VCaP (cell line): ENCODE measurements around the gene B4GALNT4.

Experiments
- H3K27ac ChIP-seq: fragments of 450-650 bp; 2 replicates; pipeline ENCODE4 v1.5.1; 2017
- CTCF ChIP-seq: fragments of 450-650 bp; conservative IDR thresholded peaks from 2 replicates; pipeline ENCODE4 v1.5.1; 2017; ENCODE audit warnings: mild to moderate bottlenecking, moderate library complexity

Gene B4GALNT4

DNA sequence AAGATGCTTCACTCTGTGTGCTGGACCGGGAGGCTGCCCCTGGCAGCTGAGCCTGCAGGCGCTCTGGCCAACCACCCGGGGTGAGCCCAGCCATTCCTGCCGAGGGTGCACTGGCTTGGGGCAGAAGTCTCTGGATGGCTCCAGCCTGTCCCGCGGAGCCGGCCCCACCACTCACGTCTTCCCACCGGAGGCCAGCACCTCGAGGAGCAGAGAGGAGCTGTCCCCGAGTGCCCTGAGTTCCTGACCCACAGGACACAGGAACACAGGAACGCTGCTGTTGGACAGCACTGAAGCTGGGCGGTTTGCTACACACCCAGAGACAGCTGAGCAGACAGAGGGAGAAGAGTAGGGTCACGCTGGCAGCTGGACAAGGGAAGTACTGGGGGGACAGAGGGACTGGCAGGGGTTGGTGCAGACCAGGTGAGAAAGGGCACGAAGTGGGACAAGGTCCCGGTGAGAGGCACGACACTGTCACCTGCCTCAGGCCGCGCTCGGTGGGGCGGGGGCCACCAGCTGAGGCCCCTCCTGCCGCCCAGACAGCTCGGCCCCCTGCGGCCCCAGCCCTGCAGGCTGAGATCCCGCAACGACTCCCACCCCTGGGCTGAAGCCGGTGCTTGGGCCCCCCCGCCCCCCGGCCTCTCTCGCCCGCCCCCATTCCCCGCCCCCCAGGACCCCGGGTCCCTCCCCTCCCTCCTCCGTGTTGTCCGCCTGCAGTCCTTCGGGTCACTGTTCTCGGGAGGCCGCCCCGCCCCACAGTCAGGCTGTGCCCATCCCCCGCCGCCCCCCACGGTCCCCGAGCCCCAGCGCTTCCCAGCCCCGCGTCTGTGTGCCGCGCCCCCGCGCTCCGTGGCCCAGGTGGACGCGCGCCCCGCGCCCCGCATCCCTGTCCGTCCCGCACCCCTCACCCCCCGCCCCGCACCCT is 624 bp upstream of the B4GALNT4 start:
- H3K27ac ChIP-seq = no peak overlapping the region; the same call in 1 of the 2 replicates

DNA sequence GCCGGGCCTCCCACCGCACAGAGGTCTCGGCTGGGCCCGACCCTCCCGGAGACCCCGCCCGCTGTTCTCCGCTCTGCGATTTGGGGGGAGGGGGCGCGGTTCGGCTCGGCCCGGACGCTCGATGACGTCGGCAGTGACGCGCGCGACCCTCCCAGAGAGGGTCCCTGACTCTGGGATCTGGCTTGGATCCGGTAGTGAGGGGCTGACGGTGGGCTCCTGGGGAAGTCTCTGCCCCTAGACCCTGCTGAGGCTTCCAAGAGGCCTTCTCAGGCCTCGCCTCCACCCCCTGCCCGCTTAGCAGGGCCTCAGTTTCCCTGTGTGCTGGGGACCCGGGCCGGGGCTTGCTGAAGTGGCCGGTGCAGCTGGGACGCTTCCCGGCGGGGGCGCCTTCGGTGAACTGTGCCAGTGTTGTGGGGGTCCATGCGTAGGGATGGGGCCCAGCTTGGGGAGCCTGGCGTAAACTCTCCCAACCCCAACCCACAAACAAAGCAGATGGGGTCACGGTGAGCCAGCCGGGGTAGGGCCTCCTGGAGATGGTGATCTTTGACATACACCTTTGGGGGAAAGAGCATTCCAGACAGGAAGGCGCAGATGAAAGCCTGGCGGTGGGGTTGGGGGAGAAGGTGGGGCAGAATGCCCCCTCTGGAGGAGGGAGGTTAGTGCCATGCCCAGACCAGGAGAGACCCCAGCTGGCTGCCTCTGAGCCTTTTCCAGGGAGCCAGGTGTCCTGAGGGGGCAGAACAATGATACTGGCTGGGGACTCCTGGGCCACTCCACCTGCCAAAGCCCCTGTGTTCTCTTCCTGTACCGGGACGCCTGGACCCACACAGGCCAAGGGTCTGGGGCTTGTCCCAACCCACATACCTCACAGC is 1.0 kb downstream of the B4GALNT4 start:
- TF ChIP-seq CTCF = no peak
- peak overlapping the region; percentile 60; the same call in 1 of the 2 replicates for H3K27ac ChIP-seq

More for the DNA sequence above, 624 bp upstream of the B4GALNT4 start:
- TF ChIP-seq CTCF = no peak

DNA sequence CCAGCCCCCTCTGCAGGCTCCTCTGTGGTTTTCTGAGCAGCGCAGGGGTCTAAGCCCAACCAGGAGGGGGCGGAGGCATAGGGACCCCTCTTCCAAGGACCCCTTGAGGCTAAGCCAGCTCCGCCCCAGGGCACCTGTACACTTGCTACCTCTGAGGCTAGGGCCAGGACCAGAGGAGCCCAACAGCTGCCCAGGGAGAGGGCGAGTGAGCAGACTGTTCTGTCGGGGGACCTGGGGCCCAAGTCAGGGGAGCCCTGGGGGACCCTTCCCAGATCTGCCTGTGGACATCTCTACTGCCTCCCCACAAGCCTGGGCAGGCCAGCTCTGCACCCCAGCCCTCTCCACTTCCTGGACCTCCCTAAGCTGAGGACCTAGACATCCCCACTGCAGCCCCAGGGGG is 1.8 kb downstream of the B4GALNT4 start:
- TF ChIP-seq CTCF = no peak
- H3K27ac ChIP-seq = peak overlapping the region; percentile 60; the same call in 1 of the 2 replicates

DNA sequence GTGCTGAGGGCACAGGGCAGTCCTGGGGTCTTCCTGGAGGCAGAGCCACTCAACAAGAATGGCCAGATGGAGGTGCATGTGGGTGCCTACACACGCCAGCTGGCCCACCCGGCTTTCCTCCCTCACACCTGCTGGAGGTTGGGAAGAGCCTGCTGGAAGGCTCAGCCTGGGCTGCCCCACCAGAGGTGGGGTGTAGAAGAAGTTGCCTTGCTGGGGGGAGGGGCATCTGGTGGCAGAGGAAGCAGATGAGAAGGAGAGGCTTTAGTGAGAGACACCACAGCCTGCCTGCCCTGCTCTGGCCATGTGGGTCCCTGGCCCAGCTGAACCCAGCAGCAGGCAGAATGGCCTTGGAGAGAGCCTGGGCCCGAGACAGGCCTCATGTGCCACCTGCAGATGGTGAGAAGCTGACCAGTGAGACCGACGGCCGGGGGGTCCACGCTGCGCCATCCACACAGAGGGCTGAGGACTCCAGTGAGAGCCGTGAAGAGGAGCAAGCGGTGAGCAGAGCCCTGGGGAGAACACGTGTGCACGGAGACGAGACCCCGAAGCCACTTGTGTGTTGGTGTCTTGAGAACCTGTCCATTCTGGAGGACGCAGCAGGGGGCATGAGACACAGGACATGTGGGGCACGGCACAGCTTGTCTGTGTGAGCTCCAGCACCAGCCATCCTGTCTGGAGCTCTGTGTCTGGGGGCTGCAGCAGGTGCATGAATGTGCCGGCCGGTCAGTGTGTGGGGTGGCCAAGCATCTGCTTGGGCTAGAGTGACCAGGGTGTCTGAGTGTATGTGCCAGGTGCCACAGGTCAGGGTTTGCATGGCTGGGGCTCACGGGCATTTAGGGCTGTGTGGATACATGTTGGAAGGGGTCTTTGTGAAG is 2.7 kb downstream of the B4GALNT4 start:
- no peak overlapping the region for H3K27ac ChIP-seq

DNA sequence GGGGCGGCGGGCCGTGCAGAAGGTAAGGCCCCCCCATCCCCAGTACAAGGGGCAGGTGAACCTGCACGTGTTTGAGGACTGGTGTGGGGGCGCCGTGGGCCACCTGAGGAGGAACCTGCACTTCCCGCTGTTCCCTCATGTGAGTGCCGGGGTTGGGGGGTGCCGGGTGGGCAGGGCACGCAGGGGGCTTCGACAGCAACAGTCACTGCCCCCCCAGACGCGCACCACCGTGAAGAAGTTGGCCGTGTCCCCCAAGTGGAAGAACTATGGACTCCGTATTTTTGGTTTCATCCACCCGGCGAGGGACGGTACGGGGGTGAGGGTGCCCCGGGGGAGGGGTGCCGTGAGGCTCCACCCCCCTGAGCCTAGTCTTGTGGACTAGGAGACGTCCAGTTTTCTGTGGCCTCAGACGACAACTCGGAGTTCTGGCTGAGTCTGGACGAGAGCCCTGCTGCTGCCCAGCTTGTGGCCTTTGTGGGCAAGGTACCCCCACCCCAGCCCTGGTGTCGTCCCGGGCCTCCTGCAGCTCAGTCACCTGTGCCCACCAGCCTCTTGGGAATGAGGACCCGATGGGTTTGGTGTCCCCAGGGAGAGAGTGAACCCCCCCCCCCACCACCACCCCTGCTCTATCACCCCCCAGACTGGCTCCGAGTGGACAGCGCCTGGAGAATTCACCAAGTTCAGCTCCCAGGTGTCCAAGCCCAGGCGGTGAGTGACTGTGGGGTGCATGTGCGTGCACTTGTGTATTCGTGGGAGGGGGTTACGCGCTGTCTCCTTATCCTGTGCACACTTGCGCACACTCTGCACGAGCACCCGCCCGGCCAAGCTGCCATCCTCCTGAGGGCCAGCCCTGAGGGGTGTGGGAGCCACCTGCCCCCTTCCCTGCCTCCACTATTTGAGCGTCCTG is 3.8 kb downstream of the B4GALNT4 start:
- TF ChIP-seq CTCF = no peak
- H3K27ac ChIP-seq = no peak overlapping the region

More for the DNA sequence above, 2.7 kb downstream of the B4GALNT4 start:
- TF ChIP-seq CTCF = no peak

GRCh38 chr11:373716-374551 is 4.6 kb downstream of the B4GALNT4 start:
- no peak for TF ChIP-seq CTCF
- H3K27ac ChIP-seq = no peak overlapping the region
